Anterior cingulate cortex (tissue), 58 donors: ENCODE data around the gene BTG2.
A peak's percentile ranks its signal among the peaks of the same experiment; 100 is the strongest.

Experiments used
- DNase-seq, 58 donors: peaks; one replicate each; lab custom pipeline; 2025; lab: John Stamatoyannopoulos, UW

BTG2 gene

DNA sequence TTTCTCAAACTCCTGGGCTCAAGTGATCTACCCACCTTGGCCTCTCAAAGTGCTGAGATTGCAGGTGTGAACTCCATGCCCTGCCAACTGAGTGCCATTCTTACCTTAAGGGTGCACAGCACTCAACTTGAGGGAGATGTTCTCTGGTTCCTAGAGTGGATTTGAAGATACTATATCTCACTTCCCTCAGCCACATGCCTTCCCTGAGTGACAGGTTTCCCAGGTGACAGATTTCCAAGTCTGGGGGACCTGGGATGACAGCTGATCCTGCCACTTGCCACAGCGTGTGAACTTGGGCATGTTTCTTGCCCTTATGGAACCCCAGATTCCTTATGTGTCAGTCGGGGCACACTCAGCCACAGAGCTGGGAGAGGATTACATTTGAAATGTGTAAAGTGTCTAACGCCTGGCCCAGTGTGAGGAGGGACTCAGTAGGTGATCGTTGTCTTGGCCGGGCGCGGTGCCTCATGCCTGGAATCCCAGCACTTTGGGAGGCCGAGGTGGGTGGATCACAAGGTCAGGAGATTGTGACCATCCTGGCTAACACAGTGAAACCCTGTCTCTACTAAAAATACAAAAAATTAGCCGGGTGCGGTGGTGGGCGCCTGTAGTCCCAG, 29.6 kb upstream of the BTG2 start:
- no peak for DNase-seq

DNA sequence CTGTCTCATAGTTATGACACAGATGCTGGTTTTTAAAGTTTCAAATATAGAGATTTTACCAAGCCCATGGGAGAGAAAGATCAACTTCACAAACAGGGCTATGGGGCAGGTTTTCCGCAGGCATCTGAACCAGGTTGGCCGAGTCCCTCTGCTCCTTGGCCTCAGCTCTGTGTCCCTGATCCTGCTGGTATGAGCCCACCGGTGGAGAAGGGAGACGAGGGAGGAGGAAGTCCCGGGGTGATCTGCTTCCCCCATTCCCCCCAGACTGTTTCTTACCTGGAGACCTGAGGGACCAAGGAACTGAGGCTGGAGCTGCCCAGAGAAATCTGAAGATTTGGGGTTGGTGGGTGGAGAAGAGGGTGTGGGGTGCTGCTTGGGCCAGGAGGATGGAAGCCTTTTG, 28.9 kb upstream of the BTG2 start:
- no peak for DNase-seq

DNA sequence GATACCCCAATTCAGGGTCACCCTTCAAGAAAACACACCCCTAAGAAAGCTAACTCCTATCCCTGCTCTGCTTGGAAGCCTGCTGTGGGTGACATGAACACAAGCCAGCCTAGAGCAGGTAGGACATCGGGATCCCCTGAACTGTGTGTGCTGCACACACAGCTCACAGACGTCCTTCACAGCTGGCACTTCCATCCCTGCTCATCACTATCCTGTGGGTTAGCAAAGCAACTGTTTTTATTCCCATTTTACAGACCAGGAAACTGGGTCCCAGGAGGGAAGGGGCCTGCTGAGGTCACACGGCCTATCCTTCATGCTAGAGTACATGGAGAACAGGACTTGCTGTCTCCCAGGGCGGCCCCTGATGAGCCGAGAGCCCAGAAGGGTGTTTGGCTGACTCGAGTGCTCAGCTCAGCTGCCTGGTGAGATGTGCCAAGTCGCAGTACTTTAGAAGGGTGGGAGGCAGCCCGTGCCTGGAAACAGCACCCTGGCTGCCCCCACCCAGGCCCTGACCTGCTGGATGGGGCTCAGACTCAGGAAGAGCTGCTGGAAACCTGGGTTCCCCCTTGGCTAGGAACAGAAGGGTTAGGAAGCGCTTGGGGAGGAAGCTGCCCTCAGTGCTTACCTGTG, 28.3 kb upstream of the BTG2 start:
- peak in 6 of 58 donors; percentile 20 to 61 (median 28) for DNase-seq

DNA sequence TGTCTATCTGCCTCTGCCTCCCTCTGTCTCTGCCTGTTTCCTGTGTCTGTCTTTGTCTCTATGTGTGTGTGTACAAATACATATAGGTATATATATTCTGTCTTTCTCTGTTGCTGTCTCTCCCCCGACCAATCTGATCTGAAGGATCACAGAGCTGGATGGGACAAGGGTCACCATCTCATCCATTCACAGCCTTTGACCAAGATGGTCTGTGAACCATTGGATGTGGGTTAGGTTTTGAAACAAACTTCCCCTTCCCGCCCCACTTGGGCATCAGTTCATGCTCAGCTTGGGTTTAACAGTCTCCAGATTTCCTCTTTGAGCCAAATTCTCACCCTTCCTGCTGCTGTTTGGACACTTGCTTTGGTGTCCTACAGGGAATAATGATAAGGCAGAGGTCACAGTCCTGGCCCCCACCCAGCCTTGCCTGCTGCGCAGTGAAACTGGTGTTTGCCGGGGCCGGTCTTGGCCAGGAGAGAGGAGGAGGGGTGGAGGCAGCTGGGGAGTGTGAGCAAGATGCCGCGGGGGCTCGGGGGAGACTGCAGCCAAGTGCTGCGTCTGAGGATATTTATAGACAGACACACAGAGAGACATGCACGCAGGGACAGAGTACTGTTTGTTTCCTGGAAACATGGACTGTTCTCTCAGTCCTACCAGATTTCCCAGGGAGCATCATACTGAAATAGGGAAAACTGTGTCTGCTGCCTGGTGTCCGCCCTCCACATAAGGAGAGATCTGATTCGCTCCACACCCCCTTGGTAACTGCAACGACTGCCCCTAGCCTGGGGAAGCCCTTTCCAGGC, 27.0 kb upstream of the BTG2 start:
- DNase-seq = peak in 57 of 58 donors; percentile 52 to 97 (median 88)

DNA sequence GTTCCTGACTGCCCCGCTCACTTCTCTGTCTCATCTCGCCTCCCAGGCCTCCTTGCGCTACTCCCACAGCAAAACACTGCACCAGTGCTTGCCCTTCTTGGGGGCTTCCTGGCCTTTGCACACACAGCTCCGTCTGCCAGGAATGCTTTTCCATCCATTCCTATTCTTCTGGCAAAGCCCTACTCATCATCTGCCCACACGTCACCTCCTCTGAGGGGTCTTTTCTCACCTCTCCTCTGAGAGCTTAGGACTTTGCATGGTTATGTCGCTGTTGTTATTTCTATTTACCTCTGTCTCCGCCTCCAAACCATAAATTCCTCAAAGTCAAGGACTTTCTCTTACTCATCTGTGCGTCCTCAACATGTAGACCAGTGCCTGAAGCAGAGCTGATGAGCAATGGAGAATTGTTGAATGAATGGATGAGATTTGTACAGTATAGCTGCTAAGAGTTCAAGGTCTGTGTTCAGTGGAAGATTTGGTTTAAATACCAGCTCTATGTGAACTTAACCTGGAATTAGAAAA, 26.4 kb upstream of the BTG2 start:
- no peak for DNase-seq

DNA sequence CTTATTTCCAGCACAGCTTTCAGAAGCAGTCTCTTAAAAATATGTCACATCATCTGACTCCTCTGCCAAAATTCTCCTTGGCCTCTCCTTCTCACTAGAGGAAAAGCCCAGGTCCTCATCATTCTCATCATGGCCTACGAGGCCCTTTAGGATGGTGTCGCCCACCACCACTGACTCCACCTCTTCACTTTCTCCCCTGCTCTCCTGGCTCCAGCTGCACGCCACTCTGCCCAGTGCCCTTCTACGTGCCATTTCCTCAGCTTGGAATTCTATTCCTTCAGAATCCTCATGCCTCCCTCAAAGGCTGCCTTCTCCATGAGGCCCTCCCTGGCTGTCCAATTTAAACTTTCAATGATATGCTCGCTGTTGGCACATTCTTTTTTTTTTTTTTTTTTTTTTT, 25.3 kb upstream of the BTG2 start:
- DNase-seq = no peak

DNA sequence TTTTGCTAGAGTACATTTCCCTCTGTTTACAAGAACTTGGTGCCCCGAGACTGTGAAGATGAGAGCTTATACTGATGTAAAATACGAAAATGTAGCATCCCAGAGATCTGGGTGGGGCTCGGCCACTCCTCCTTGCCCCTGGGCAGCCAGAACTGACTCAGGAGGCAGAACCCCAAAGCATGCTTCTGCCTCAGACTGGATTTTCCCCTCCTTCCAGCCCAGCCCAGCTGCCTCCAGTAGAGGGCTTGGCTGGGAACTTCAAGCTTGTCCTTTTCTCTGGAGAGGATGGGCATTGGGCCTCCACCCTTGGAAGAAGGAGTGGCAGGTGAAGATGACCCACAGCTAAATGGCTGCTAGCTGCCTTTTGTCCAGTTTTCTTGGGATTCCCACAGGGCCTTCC, 24.3 kb upstream of the BTG2 start:
- DNase-seq = no peak

DNA sequence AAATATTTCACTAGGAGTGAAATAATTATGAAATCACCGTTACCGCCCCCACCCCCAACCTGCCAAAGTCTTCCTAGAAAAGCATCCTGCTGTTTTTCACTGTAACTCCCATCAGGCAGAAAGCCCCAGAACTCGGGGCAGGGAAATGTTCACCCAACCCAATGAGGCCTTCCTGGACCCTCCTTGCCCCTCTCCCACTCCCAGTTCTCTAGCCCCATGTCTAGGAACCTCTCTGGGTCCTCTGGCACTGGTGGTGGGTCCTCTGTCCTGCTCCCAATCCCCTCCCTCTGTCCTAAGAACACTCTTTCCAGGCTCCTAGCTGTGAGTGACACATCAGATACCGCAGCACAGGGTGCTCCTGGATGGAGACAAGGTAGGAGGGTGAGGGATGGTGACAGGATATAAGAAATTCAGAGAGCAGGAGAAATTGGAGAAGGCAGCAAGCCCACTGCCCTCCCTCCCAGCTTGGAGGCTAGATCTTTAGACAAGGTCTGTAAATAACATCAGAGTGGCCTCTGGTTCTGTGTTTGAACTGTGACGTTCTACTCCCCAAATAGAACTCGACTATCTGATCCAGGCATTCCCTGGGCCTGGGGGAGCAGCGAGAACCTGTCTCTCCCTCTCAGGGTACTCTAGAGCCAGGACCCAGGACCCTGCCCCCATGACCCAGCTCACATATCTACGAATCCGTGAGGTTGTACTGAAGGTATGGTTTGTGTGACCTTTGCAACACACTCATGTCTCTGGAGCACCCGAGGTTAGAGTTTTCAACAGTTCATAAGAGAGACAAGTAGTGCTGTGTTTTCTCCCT, 23.3 kb upstream of the BTG2 start:
- DNase-seq = no peak

DNA sequence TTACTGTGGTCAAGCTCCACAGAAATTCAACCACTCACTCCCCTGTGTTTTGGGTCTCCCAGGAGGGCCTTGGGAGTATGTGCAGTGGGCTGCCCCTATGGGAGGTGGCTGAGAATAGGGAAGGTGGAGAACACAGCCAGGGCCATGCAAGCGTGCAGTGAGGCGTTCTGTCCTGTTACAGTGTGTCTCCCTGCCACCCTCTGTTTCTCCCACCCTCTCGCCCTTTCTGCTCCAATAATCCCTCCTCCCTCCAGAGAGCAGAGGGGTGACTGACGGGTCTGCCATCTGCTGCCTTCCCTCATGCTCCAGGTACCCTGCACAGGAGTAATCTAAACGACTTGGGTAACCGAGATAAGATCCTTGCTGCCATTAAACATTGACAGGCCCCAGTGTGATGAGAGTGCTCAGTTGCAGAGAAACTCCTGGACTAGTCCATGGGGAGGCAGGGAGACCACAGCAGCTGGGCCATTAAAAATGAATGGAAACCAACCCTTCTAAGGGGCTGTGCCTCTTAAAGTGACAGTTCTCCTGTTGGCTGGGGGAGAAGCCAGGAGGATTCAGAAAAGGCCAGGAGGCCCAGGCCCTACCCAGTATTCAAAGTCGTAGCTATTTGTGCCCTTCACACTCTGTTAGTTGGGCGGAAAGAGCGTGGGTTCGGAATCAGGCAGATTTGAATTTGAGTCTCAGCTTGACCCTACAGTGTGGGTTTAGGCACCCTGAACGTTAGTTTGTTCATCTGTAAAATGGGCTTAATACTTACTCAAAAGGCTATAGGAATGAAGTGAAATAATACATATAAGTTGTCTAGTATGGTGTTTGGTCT, 22.4 kb upstream of the BTG2 start:
- DNase-seq = no peak

DNA sequence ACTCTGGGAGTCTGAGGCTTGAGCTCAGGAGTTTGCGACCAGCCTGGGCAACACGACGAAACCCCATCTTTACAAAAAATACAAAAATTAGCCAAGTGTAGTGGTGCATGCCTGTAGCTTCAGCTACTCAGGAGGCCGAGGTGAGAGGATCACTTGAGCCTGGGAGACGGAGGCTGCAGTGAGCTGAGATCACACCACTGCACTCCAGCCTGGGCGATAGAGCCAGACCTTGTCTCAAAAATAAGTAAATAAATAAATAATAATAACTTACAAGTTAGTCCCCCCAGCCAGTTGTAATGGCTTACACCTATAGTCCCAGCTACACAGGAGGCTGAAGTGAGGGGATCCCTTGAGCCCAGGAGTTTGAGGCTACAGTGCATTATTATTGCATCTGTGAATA, 21.7 kb upstream of the BTG2 start:
- DNase-seq = no peak

DNA sequence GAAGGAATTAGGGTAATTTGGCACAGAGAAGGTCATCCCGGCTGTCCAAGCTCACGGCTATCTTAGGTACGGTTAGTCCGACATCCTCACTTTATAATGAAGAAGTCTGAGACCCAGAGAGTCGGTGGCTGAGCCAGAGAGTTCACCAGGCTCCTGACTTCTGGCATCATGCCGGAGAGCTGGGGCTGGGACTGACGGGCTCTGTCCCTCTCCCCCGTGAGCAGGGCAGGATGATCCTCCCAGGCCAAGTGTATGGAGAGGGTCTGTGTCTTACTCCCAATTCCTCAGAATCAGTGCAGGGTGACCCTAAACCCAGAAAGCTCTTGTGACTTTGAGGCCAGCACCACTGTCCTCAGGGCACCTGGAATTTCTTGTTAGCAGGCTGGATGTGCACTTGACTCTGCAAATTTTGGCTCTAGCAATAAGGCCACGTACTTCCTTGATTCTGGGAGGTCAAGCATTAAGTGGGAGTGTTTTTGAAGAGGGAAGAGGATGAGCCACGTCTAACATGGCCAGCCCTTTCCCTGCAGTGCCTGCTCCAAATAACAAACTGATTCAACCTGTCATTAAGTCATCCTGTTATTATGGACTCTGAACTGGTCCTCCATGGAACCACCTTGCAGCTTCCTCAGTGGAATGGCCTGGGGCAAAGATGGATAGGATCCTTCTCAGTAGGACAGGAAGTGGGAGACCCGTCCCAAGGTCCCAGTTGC, 20.8 kb upstream of the BTG2 start:
- DNase-seq = no peak

DNA sequence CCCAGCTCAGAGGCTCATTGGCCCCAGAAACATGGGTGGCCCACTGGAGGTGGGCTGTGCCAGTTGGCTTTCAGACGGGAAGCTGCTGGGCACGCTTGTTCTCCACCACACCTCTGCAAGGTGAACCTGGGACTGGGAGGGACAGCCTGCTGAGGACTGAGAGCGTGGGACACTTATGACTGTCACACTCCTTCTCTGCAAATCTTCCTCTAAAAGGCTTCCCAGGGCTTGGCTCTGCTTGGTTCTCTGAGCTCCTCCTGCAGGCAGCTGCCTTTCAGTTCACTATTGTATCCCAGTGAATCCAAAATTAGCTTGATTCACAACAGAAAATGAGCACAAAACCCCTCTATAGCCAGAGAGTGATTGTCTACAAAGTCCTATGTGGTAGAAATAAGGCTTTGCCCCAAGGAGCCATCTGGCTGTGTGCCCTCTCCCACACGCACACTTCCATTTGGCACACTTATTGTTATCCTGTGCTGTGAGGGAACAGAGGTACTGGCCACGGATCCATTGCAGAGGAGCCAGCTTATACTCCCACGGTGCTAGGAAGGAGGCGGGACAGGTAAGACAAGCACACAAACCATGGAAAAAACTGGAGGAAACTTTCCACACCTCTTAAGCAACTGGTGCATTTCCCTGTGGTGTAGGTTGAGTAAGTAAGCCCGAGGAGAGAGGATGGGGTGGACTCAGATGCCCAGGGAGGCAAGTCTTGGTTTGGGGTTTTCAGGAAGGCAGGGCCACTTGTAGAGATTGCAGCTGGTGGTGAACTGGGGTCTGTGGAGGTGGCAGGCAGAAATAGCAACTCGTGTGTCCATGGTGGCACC, 18.9 kb upstream of the BTG2 start:
- peak in 33 of 58 donors; percentile 13 to 82 (median 49) for DNase-seq

DNA sequence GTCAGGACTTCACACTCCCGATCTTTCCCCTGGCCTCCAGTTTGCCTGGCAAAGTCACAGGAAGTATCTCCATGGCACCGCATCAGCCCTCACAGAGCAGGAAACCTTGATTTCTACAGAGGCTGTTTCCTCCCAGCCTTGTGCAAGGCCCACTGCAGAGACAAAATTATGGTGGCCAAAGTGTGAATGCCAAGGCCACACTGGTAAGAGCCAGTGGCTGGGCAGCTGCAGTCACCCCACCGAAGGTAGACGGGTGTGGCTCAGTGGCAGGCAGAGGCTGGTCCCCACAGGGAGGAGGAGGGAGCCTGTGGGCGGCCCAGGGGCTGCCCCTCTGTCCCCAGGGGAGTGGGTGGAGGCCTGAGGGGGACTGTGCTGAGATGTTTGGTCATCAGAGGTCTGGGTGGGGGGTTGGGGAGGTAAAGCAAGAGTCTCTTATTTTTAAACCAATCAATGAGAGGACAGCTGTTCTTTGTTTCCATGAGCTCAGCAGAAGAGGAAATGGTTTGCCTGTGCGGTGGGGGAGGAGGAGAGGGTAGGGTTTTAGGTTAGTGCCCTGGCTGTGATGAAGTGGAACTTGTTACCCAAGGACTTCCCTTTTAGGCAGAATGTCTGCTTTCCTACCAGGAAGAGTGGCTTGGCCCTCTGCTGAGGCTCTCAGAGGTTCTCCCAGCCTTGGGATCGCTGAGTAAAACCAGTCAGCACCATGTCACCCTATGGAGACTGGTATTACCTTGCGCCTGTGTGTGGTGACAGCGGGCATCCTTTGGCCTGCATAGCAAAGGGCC, 18.0 kb upstream of the BTG2 start:
- DNase-seq = peak in 23 of 58 donors; percentile 22 to 63 (median 35)

DNA sequence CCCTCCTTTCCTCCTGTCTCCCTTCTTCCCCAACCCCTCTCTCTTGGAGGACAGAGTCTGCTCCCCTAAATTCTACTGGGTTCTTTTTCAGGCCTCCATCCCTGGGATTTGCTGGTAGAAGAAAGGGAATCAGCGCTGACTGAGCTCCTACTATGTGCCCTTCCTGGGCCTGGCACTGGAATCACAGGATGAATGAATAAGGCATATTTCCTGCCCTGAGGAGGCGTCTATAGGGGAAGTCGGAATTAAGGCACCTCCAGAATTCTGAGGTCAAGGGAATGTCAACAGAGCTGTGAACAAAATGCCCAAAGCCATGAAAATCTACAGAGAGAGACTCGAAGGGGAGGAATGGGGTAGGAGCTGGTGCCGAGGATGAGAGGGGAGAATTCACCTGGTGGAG, 17.4 kb upstream of the BTG2 start:
- no peak for DNase-seq

DNA sequence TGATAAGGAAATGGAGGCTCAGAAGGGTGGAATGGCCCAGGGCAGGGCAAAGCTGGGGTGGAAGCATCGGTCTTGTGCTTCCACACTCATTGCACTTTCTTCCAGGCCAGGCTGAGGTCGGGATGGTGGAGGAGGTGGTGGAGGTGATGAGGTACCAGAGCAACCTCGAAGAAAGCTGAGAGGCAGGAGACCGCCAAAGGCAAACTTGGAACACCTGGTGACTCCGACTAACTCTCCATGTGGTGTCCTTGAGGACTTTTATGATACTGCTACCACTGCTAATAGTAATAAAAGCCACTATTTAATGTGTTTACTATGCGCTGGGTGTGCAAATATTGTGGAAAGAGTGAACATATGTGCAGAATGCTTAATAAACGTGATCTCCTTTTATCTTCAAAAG, 16.9 kb upstream of the BTG2 start:
- no peak for DNase-seq

DNA sequence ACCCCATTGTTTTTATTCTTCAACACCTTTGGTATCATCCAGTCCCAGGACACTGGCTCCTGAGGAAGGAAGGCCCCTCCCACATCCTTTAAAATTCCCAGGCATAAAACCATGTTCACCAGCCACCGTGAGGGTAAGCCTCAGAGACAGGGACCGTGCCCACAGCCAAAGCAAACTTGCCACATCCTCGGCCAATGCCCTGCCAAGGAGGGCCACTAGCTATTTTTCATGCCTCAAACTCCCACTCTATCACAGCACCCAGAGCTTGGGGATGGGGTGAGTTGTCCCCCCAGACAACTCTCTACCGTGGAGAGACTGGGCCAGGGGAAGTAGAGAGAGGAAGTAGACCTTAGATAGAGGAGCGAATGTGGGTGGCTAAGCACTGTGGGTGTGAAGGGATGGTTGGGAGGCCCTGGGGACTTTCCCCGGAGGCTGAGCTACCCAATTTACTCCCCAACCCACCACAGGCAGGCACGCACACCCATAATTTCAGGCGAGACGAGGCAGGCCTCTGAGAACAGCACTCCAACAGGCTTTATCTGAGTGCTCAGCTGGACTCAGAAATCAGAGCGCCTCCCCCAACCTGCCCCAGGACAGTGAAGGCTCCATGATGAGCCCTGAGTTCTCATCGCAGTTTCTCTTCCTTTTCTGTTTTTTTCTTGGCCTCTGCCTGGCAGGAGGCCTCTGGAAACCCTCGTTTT, 15.9 kb upstream of the BTG2 start:
- DNase-seq = peak in 13 of 58 donors; percentile 20 to 56 (median 38)

DNA sequence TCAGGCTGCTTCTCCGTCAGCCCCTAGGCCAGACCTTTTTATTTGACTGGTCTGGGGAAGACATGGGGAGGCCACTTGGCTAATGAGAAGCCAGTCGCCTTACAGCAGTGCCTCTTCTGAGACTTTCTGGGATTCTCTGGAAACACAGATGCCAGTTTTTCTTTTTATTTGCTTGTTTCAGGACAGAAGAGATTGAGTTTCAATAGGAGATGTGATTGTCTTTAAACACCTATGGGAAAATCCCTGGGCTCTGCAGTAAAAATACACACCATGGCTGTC, 15.4 kb upstream of the BTG2 start:
- DNase-seq = no peak
